T-helper 9 cell (primary cell): ENCODE results near the gene CASZ1.

Source experiments
- DNase-seq: peaks from one replicate; pipeline ENCODE4 v3.0.0-alpha.2; 2020

CASZ1 gene

GRCh38 chr1:10650556-10651388 is 145.7 kb downstream of the CASZ1 start:
- no peak for DNase-seq

- DNase-seq = no peak
Measured at GRCh38 chr1:10649517-10650201, 146.8 kb downstream of the CASZ1 start.

GRCh38 chr1:10648689-10649516 is 147.5 kb downstream of the CASZ1 start:
- DNase-seq = no peak

DNA sequence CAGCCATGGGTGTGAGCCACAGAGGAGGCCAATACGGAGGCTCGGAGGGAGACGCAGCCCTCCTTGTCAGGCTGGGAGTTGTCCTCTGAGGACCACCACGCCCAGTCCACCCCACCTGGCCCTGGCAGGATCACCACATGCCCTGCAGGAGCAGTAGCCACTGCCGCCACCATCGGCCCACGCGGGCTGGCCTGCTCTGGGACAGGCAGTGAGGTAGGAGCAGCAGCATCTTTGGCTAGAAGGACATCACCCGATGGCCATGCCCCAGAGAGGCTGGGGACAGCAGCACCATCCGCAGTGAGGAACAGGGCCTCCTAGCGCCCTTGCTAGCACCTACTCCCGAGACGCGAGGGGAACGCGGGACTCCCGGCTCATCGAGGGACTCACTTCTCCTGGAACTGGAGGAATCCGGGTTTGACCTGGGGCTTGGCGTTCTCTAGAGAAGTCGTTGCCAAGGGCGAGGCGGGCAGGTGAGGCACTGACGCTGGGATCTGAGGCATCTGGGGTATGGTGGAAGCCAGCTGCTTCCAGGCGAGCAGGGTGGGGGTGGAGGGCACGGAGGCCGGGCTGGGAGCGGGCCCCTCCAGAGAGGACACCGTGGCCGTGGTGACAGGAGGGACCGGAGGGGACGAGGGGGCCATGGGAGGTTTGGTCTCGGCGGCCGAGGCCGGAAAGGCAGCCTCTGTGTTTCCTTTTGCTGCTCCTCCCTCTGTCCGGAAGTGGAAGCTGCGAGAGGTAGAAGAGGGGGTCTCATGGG is 148.9 kb downstream of the CASZ1 start:
- no peak for DNase-seq

DNA sequence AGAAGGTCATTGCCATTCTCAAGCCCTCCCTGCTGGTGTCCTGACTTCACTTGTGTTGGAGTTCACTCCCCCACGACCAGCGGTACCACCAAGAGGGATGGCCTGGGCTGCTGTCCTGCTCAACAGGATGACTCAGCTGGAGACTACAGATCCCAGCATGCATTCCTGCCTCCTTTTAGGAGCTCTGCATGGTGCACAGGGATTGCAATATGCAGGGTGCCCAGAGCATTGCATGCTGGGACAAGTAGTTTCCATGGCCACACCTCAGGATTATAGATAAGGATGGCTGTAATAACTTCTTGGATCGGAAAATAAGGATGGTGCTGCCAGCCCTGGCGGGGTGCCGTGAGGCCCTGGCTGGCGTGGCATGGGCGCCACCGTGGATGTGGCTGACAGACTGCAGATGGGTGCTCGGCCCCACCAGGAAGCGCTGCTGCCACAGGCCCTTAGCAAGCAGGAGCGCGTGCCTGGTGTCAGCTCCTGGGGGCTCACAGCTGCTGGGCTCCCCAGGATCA is 150.0 kb downstream of the CASZ1 start:
- no peak for DNase-seq

DNA sequence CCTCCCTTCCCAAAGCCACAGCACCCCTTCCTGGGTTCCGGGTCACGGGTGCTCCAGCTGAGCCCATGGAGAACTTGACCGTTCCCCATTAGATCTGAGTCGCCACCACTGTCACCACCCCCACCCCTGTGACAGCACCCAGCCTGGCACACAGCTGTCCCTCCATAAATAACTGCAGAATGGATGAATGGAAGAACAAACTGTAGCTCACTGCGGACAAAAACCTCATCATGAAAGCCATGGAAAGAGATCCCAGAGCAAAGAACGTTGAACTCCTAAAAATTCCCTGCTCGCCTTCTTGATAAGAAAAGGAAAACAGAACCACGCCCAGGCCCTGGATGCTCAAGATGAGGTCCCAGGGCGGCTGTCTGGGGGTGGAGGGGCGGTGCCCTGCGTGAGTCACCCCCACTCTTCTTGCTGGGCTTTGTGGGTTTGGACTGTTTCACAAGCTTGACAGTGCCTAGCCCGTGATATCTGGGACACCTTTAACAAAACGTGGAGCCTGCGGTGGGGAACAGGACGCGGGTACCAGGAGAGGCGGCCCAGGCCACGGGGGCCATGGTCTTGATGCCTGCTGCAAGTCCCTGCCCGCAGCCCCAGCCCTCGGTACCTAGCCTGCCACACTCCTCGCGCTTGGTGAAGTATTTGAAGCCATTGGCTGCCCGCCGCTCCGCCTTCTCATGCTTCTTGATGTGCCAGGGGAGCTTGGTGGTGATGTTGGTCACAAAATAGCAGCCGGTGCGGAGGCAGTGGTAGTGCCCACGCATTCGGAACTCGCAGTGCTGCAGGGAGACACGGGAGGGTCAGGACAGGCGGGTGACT is 151.9 kb downstream of the CASZ1 start:
- DNase-seq = no peak

- no peak for DNase-seq
Measured at GRCh38 chr1:10643607-10644306, 152.7 kb downstream of the CASZ1 start.

DNA sequence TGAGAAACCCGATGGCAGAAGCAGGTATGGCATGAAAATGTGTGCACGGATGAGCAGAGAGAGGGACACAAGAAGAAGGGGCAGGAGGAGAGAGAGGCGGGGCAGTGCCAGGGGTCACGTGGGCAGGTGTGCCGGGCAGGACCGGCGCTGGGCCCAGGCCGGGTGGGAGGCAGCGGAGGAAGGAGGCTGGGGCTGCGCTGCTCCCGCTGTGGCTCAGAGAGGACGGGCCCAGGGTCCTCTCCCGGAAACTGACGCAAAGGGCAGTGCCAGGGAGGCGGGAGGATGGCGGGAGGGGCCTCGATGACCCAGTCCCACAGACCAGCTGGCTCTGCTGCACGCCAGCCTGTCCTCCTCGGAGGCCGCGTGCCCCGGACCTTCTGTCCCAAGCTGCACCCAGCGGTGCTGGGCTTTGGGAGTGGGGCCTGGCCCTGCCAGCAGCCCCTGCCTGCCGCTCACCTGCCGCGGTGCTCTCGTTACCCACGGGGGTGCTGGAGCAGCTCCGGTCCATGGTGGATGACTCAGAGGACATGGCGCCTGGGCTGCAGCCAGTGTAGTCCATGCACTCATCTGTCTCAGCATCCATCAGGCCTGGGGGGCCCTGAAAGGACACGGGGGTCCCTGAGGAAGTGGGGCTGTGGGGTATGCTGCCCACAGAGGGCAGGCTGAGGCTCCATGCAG is 153.9 kb downstream of the CASZ1 start:
- no peak for DNase-seq

DNA sequence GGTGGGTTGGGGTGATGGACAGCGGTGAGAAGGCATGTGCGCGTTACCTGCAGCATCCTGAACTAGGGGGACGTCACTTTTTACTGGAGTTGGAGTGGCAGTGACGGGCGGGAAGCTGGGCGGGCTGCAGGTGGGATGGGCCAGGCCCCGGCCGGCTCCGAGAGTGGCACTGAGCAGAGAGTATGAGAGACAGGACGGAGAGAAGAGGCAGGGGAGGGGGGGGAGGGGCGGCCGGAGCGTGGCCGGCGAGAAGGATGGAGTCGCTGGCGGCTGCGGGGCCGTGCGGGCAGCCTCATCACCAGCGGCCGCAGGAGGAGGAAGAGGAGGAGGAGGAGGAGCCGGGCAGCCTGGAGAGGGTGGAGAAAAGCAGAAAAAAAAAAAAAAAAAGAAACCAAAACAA is 154.5 kb downstream of the CASZ1 start:
- no peak for DNase-seq

DNA sequence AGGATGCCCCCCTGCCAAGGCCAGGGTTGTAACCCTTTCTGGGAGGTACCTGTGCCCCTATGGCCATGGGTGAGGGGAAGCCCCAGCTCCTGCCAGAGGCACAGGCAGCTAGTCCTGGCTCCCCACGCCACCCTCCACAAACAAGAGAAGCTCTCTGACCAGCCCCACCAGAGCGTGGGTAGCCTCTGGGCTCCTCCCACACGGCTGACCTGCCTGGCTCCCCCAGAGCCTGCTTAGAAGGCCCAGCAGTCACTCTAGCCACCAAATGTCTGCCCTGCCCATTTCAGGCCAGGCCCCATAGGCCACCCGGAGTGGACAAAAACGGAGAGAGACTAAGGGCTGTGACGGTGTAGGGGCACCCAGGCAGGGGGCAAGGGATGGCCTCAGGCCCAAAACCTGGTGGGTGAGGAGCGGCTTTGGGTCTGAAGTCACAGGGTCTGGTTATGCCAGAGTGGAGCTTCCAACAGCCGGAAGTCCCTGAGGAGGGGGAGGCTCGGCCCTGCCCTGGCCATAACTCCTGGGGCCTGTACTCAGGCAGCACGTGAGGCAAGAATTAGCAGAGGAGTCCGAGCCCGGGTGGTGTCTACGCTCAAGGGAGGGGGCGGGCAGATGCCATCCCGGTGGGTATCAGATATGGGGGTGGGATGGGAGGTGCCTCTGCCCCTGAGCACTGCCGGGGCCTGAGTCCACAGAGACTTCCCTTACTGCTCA is 155.4 kb downstream of the CASZ1 start:
- DNase-seq = no peak

DNA sequence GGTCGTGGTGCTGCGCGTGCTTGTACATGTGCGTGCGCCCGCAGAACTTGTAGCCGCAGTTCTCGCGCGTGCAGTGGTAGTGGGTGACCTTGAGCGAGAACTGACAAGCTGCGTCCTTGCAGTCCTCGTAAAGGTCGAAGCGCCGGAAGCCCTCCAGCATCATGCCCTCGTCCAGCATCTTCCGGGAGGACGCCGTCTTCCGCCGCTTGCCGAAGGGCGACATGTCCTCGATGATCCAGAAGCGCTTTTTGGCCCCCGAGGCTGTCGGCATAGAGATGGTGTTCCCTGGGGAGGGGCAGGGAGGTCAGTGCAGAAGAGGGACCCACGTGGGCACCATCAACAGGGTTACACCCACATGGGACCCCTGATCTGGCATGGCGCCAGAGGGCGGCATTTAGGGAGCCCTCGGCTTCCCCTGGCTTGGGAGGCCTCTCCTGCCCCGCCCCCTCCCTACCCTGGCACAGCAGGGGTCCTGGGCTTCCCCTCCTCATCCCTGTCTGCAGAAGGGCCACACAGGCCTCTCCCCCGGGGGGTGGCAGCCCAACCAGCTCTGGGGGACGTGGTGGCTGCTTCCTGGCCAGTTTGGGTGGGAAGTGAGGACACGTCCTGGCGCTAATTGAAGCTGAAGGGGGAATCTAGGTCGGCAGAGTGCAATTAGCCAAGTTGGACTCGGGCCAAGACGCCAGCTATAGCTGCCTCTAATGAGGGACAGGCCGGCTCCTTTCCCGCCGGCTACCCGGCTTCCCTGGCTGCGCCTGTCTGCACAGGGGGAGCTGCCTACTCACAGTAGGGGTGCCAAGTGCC is 156.5 kb downstream of the CASZ1 start:
- DNase-seq = no peak

- DNase-seq = no peak
Measured at GRCh38 chr1:10639011-10639774, 157.3 kb downstream of the CASZ1 start.

DNA sequence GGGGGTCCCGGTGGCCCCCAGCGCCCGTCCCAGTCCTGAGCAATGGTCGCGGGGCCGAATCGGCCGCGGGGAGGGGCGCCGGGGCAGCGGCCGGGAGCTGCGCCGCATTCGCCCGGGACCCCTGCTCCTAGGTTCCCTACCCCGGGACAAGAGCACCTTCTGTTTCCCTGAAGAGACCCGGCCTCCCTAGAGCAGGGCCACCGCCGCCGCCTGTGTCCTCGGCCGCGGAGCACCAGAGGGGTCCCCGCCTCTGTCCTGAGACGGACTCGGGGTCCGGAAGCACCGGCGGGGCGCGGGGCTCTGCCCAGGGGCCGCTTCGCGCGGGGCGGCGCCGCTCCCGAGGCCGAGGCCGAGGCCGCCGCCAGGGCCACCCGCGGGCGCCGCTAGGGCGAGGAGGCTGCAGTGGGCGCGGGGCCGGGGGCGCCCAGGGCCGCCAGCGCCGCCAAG is 157.9 kb downstream of the CASZ1 start:
- DNase-seq = no peak

GRCh38 chr1:10637834-10638558 is 158.4 kb downstream of the CASZ1 start:
- no peak for DNase-seq

- no peak for DNase-seq
Measured at GRCh38 chr1:10637400-10637799, 159.0 kb downstream of the CASZ1 start.

- no peak for DNase-seq
Measured at GRCh38 chr1:10635992-10636391, 160.5 kb downstream of the CASZ1 start.
